Stimulated activated CD8-positive, alpha-beta memory T cell treated with anti-CD3 and anti-CD28 coated beads, Interleukin-15, amount 100 ng/mL, for 48 hours (primary cell): ENCODE results near the gene PRRT1B.
"Not testable (repeated sequence)": the region's sequence is repeated elsewhere in the genome, so short reads cannot be mapped to it uniquely, and the experiment has no call there.

Source experiments
- DNase-seq, 2 donors: peaks; one replicate each; pipeline ENCODE4 v3.0.0-alpha.2; 2020; ENCODE audit warnings: low read depth in 2 of 2

Gene PRRT1B

DNA sequence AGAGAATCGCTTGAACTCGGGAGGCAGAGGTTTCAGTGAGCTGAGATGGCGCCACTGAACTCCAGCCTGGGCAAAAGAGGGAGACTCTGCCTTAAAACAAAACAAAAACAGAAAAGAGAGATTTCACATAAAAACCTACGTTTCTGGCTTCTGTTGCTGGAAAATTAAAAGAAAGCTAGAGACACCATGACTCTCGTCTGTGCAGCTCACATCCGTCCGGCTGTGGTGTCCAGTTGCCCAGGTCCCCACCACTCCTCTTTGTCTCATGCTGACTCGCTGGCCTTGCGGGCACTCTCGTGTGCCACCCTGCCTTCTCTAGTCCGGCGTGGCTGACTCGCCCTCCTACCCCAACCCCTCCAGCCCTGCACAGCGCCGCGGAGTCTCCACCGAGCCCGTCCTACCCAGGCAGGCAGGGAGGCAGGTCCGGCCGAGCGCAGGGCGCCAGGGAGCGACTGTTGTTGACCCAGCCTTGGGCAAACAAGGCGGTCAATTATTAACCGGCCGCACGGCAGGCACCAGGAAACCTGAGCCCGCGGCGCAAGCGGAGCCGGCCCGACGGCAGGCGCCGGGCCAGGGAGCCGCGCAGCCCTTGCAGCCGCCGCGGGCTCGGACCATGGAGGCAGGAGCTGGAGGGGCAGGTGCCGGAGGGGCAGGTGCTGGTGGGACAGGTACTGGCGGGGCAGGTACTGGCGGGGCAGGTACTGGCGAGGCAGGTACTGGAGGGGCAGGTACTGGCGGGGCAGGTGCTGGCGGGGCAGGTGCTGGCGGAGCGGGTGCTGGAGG is at the start of gene PRRT1B:
PRRT1B (plus strand) TSS at position 521 of the 783 bp plus-strand sequence; CDS start at position 614, 93 bp downstream.
- DNase-seq = no peak

DNA sequence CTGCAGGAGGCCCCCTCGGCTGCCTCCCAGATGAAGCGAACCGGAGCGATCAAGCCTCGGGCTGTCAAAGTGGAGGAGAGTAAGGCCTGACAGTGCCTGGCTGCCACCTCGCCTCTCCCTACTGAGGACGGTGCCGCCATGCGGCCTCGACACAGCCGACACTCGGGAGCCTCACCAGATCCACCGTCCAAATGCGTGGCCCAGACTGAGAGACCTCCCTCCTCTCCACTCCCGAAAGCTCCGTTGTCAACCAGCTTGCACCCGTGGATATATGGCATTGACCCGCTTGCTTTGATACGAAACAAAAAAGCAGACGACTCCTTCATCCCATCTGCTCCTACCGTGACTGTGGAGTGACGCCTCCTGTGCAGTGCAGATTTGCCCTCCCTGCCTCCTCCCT is 49.5 kb upstream of the PRRT1B start:
- DNase-seq = no peak

DNA sequence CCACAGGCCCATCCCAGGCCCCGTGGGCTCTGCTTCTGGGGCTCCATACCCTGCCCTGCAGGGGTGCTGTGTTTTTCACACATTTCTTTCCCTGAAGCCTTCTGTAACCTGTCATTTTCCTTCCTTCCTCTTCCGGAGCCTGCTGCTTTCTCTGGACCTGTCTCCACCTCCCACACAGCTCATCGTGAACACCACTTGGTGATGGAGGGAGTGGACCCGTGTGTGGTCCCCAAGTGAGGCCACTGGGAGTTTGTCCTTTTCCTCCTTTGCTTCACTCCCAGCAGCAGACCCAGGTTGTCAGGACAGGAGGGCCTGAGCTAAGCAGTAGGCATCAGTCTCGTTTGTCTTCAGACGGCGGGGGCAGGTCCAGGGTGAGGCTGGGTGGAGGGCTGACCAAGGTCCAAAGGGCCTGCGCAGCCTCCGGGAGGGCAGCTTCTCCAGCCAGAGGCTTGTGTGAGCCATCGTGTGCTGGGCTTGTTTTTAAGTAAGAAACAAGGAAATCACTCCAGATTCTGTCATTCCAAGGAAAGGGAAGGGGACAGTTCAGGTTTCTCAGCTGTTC is 48.4 kb upstream of the PRRT1B start:
- no peak for DNase-seq

DNA sequence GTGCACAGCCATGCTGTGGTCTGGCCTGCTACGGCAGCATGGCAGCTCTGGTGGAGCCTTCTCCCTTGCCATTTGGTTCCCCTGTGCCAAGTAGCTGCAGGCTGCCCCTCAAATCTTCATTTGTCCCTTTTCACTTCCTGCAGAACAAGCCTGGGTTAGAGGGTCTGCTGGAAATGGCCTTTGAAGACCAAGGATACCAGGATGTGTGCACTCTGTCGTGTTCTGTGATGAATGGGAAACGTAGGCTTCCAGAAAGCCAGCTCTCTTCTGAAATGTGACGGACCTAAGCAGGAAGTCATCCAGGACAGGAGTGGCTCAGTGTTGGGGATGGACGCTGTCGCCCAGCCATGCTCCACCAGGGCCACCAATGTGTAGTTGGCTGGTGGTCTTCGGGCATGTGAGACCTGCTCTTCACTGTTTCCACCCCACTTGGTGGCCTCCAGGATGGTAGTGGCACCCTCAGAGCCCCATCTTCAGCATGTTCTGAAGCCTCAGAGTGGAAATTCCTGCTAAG is 46.0 kb upstream of the PRRT1B start:
- DNase-seq = no peak

DNA sequence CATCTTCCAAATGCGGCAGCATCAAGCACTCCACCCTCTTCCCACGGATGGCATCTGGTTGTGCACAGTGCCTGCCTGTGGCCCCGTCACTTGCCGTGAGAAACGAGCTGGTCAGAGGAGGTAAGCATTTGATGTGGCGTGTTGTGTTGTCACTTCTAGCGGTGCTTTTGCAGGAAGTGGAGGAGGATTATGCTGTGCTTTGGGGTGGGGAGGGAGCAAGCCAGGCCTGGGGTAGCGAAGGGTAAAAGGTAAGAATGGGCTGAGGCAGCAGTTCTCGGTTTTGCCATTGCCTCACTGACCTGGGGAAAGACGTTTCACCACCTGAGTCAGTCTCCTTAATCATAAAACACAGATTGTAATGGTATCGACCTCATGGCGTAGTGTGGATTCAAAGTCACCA is 44.9 kb upstream of the PRRT1B start:
- DNase-seq = peak; percentile 63 to 76

DNA sequence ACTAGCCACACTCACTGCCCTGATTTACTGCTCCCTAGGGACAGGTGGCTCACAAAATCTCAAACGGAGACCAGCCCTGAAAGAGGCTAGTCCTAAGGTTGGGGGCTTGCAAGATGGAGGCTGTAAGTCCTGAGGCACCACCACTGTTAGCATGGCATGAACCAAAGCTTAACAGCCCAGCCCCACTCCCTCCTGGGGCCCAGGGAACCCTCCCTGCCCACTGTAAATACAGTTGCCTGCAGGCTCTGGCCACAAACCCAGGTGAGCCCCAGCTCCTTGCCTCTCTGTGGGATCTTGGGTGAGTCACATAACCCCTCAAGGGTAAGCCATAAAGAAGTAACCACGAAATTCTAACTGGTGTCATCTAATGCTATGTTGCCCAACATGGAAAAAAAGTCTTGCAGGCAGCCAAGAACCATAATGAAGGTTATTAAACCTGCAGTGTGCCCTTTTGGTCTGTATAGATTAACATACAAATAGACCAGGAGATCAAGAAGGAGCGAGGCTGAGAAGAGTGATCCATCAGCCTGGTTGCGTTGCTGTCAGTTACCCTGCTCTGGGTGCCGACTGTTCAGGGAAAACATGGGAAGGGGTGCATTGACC is 44.3 kb upstream of the PRRT1B start:
- peak; percentile 59 to 66 for DNase-seq

DNA sequence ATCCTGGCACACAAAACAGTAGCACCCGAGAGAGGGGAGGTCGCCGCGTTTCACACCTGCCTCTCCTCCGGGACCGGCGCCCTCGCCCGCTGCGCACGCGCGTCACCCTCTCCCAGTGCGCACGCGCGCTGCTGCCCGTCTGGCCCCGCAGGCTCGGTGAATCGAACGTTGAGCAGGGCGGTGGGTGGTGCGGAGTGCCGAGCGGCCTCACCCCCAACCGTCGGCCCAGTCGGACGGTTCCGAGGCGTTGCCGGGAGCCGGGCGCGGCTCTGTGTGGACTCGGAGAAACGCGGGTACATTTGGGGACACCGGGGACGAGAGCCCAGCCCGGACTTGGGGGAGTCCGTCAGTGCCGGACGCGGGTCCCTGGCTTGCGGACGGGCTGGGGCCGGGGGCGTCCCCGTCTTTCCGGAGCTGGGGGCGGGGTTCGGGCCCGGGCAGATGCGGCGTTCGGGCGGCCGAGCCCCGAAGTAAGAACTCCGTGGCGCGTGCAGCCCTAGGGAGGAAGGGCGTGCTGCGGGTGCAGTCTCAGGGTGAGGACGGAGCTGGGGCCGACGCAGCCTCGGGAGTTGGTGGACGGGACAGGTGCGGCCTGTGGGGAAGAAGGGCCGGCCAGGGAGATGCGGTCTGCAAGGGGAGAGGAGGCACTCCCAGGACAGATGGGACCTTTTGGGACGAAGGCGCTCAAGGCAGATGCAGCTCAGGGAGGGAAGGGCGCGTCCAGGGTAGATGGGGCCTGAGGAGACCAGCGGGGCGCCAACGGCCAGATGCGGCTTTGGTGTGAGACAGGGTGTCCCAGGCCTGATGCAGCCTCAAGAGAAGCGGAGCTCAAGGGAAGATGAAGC is 42.3 kb upstream of the PRRT1B start, which contains the start of gene POMT1:
POMT1 (plus strand) TSS at position 138 of the 845 bp plus-strand sequence. CDS start 1,301 bp downstream, outside the sequence.
- DNase-seq = peak; percentile 80 to 84

DNA sequence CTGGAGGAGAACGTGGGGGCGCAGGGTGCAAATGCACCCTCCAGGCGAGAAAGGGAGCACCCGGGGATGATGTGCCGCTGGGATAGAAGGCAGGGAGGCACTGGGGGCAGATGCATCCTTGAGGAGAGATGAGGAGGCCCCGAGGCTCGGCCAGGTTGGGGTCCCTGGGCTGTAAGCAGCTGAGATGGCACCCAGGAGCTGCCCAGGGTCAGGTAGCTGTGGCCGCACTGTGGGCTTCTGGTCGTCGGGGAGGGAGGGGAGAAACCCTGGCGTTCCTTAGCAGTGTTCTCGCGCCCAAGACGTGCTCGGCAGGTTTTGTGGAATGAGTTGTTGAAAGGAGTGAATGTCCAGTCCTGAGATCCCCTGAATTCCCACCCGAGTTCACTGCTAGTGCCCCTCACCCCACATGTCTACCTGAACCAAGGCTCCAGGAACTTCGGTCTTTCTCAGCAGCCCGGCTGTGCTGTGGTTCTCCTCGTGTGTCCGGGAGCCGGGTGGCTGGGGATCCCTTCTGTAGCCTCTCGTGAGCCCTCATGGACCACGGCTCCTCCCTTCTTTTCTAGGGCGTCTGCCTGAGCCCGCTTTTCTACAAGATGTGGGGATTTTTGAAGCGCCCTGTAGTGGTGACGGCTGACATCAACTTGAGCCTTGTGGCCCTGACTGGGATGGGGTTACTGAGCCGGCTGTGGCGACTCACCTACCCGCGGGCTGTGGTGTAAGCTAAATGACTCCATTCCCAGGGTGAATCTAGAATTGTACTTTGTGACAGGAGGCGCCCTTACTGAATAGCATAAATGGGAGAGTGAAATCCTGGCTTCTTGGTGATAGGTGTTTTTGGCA is 41.5 kb upstream of the PRRT1B start:
- peak; percentile 69 to 79 for DNase-seq

DNA sequence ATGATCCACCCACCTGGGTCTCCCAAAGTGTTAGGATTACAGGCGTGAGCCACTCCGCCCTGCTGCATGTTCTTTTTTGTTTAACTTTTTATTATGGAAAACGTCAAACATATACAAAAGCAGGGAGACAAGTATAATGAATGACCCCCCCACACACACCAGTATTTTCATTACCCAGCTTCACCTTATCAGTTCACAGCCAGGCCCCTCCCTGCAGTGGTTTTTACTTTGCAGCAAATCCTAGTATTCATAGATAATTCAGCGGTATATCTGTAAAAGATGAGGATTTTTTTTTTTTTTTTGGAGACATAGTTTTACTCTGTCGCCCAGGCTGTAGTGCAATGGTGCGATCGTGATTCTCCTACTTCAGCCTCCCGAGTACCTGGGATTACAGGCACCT is 40.3 kb upstream of the PRRT1B start:
- DNase-seq = no peak

DNA sequence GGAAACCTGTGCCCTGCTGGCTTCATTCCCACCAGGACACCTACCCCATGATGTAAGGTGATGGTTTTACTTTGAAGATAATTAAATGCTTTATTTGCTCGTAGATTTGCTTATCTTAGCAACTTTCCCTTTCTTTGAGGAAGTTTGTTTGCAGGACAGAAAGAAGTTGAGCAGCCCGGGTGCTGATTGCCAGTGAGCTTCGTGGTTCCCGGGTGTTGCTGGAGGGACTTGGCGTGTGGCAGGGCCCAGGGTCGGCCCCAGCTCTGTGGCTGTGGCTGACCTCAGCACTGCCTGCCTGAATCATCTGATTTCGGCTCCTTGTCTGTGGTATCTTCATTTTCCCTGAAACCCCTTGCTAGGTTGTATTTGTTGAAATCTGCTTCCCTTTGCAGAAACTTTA is 33.9 kb upstream of the PRRT1B start:
- no peak for DNase-seq

DNA sequence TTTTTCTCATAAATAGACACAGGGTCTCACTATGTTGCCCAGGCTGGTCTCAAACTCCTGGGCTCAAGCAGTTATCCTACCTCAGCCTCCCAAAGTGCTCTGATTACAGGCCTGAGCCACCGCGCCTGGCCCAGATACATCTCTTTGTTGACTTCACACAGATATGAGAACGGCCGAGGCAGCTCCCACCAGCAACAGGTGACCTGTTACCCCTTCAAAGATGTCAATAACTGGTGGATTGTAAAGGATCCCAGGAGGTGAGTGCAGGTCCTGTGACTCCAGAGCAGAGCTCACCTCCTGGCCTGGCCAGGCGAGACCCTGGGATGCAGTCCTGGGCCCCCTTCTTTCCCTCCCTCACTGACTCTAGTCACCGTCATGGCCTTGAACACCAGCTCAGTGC is 33.4 kb upstream of the PRRT1B start:
- no peak for DNase-seq

DNA sequence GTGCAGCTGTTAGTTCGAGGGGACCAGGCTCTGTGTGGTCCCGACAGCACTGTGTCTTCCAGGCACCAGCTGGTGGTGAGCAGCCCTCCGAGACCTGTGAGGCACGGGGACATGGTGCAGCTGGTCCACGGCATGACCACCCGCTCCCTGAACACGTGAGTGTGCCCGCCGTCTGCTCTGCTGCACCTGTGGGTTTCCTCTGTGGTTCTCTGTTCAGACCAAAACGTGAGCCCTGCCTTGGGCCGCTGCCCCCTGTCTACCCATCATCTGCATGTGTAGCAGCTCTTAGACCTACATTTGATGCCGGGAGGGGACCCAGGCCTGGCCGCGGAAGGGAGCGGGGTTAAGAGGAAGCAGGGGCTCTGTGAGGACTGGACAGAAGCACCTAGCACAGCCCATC is 32.1 kb upstream of the PRRT1B start:
- DNase-seq = no peak

DNA sequence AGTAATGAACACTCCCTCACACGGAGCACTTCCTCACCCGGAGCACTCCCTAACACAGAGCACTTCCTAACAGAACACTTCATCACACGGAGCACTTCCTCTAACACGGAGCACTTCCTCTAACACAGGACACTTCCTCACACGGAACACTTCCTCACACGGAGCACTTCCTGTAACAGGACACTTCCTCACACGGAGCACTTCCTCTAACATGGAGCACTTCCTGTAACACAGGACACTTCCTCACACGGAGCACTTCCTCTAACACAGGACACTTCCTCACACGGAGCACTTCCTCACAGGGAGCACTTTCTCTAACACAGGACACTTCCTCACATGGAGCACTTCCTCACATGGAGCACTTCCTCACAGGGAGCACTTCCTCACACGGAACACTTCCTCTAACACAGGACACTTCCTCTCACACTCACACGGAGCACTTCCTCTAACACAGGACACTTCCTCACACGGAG is 29.7 kb upstream of the PRRT1B start:
- not testable (repeated sequence) for DNase-seq

DNA sequence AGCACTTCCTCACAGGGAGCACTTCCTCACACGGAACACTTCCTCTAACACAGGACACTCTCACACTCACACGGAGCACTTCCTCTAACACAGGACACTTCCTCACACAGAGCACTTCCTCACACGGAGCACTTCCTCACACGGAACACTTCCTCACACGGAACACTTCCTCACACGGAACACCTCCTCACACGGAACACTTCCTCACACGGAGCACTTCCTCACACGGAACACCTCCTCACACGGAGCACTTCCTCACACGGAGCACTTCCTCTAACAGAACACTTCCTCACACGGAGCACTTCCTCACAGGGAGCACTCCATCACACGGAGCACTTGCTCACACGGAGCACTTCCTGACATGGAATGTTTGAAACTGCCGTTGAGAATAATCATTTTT is 29.2 kb upstream of the PRRT1B start:
- no peak for DNase-seq

DNA sequence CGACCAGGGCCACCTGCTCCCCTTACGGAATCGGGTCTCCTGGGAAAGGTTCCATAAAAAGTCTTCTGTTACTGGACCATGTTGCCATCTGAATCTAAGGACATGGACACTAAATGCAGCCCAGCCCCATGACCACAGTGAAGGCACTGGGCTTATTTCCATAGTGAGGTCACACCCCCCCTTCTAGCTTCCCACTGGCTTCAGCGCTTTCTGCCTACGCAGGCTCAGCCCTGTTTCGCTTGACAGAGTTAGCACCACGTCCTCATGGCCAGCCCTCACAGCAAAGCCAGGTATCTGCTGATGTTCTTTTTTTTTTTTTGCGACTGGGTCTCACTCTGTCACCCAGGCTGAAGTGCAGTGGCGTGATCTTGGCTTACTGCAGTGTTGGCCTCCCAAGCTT is 28.4 kb upstream of the PRRT1B start:
- DNase-seq = no peak

DNA sequence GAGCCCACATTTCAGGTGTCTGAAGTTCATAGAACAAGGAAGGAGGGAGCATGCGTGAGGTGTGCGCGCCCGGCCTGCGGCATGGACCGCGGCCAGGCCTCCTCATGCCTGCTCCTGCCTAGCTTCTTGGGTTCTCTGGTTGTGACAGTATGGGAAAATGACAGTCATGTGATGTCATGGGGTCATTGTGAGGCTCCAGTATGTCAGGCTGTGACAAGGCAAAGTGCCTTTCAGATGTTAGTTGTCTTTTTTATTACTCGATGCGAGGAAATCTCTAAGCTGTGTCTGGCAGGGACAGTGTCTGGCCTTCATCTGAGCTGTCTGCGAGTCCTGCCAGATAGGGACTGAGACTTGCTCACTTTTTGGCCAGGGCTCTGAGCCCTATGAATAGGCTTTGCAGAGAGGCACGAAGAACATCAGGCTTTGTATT is 27.5 kb upstream of the PRRT1B start:
- no peak for DNase-seq

DNA sequence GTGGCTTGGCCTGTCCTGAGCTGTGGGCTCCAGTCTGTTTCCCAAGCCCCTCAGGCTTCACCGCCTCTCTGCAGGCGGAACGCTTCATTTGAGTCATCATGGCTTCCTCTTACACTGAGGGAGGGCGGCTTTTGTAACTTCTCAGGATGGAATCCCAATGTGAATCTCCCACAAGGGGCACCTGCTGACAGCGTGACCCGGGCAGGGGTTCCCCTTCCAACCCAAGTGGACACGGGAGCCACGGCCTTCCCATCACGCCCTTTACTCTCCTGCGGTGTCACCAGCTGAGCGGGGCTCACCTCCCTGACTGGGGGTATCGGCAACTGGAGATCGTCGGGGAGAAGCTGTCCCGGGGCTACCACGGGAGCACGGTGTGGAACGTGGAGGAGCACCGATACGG is 26.8 kb upstream of the PRRT1B start:
- no peak for DNase-seq

DNA sequence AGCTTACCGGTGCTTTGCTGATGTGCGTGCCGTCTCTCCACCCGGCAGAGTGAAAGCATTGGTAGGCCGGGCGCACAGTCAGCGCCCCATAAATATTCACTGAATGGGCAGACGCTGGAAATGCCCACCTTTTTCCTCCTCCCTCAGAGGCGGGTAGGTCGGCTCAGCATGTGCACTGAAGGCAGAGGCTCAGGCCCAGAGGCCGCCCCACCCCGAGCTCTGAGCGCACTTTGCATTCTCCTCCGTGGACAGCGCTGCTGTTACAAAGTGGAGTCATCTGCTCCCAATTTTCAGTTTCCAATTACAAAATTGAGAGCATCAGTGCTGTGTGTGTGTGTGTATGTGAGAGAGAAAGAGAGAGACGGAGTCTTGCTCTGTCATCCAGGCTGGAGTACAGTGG is 24.8 kb upstream of the PRRT1B start:
- DNase-seq = no peak

DNA sequence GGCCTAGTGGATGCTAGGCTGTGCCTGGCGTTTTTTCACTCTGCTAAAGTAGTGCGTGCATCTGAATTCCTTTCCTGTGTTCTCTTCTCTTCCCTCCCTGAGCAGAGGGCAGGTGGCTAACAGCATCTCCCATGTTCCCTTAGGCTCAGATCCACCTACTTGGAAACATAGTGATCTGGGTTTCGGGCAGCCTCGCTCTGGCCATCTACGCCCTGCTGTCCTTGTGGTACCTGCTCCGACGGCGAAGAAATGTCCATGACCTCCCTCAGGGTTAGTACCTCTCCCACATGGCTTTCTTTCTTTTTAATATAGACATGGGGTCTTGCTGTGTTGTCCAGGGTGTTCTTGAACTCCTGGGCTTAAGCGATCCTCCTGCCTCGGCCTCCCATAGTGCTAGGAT is 24.1 kb upstream of the PRRT1B start:
- DNase-seq = no peak

DNA sequence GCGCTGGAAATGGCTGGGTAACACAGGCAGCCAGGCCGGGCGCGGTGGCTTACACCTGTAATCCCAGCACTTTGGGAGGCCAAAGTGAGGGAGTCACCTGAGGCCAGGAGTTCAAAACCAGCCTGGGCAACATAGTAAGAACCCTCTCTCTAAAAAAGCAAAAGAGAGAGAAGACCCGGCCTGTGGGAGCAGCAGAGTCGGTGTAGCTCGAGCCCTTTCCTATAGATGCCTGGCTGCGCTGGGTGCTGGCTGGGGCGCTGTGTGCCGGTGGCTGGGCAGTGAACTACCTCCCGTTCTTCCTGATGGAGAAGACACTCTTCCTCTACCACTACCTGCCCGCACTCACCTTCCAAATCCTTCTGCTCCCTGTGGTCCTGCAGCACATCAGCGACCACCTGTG is 23.5 kb upstream of the PRRT1B start:
- DNase-seq = no peak
